Posterior cingulate gyrus (tissue), 11 donors: ENCODE measurements around the gene S100A5.

ENCODE experiments used
- DNase-seq, 10 donors: peaks; one replicate each; pipeline versions ENCODE4 v3.0.0 to v3.0.0-alpha.2; 2020 to 2021; ENCODE audit warnings: mixed read lengths in 3 of 10
- intact Hi-C: fragments of 100-400 bp; cut with DNase I; formaldehyde crosslinking; loops from one replicate; pipeline ENCODE4 v1.15.1; 2023

The S100A5 gene

DNA sequence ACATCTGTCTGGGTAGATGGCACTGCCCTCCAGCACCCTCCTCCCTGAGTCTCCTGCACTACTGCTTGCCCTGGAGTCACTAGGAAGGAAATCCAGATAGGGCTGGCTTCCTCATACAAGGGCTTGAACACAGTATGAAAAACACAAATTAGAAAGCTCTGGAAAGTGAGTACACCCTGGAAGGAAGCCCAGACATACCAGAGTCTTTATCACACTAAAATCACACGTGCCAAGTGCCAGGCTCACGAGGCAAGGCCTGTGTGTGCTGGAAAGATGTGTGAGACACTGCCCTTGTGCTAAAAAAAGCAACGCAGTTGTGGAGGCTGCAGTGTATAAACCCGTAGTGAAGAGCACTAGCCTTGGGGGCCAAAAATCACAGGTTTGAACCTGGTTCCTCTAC, 52.0 kb downstream of the S100A5 start:
- no peak for DNase-seq
- intact Hi-C loops: no loop called here

- intact Hi-C loops: no loop called here
- no peak for DNase-seq
These were observed 53.0 kb downstream of the S100A5 start for GRCh38 chr1:153487707-153488106.
